Spinal cord (tissue), 10 donors: ENCODE measurements around the gene BRINP1. TPM values are rescaled to one million over a fixed set of nuclear protein-coding genes. Genes with fewer than 3 reads are reported as not detected.

Experiments
- DNase-seq, 6 donors: peaks; one replicate each; pipeline versions ENCODE4 v3.0.0 to v3.0.0-alpha.2; 2013 to 2015; ENCODE audit warnings: low spot score in 6 of 6, low read depth in 4 of 6
- H3K27ac ChIP-seq: one replicate; pipeline ENCODE4 v1.5.1; 2013; ENCODE audit warnings: low read depth, low read length, control low read depth
- H3K27me3 ChIP-seq: one replicate; pipeline ENCODE4 v1.6.1; 2013; ENCODE audit warnings: low read length; ENCODE audit not compliant: control insufficient read depth, insufficient read depth
- H3K36me3 ChIP-seq: one replicate; pipeline ENCODE4 v1.6.1; 2013; ENCODE audit warnings: low read length; ENCODE audit not compliant: control insufficient read depth, insufficient read depth
- H3K4me1 ChIP-seq: one replicate; pipeline ENCODE4 v1.6.1; 2013; ENCODE audit warnings: low read length; ENCODE audit not compliant: control insufficient read depth, insufficient read depth
- H3K4me3 ChIP-seq: one replicate; pipeline ENCODE4 v1.5.1; 2013; ENCODE audit warnings: low read depth, low read length, control low read depth
- H3K9me3 ChIP-seq: one replicate; pipeline ENCODE4 v1.6.1; 2013; ENCODE audit warnings: low read length; ENCODE audit not compliant: control insufficient read depth, insufficient read depth
- WGBS: methylation state at CpG from one replicate; pipeline ENCODE4 v1.1.5; 2013; ENCODE audit warnings: missing lambda C conversion rate; ENCODE audit not compliant: insufficient coverage; 5-methylcytosine and 5-hydroxymethylcytosine counted together
- polyA plus RNA-seq, 2 donors: library from polyadenylated mRNA; unstranded; fragments of 120-200 nt; gene quantifications; one replicate each; pipeline ENCODE4 v1.2.1, GENCODE V29; 2013; ENCODE audit not compliant: insufficient read length in 2 of 2
- total RNA-seq, 2 donors: library from RNA; depleted of rRNA in 1 of 2; stranded (reverse); fragments of 120-200 nt in 1 of 2; fragments of >200 nt in 1 of 2; gene quantifications; one replicate each; pipeline versions ENCODE4 v1.2.3 to v1.2.4, GENCODE V29; 2013 to 2014
- donor health status: healthy.

BRINP1 gene
- total and polyA plus RNA-seq, 4 donors: 47.2 to 113 (median 90.9) TPM

GRCh38 chr9:119349351-119349825 lies 19.8 kb downstream of the BRINP1 start:
- Histone ChIP-seq H3K27me3 (no peaks in the 10 kb centered on the region), H3K4me1 (no peaks in the 10 kb centered on the region), H3K27ac (peak overlapping the region; percentile 6), H3K9me3 (no peaks in the 10 kb centered on the region), H3K36me3 (peaks cover under 1% of the 10 kb centered on the region), H3K4me3 (no peak overlapping the region)
- peak in 2 of 6 donors; percentile 78 to 90 for DNase-seq
- WGBS: 4% methylated on average over 4 of the region's 11 CpGs

DNA sequence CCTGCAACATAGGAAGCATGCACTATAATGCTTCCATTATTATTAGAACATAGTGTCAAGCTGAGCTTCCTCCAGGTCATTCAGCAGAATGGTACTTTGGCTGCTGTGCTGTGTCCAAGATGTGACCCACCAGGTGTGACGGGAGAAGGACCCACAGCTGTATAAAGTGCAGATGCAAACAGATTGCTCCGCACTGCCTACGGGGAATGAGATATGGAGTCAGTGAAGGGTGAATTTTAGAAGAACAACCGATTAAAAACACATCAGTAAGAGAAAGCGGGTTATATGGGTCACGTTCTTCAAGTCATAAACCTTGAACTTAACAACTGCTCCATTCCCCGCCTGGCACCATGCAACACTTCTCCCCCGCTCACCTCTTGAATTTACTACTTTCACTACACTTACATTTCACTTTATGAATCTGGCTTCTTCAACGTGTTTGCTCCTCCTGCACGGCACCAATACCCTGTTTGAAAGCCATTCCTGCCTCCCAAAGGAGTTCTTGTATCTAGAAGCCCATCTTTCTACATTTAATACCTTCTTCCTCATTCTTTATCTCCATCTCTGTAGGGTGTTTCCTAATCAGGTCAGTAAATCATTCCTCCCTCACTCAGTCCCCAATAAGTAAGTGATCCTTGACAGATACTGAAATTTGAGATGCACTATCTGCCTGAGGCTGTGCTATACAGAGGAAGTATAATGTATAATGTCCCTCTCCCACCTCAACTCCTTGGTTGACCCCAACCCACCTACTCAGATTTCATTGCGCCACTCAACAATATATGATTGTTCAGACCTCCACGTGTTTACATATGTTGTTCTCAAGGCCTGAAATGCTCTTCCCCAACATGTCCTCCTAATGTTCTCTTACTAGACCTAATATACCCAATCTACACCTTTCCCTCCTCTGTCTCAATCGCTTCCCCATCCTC lies 25.9 kb downstream of the BRINP1 start:
- Histone ChIP-seq H3K36me3 (no peaks in the 10 kb centered on the region), H3K27ac (no peak overlapping the region), H3K4me3 (no peak overlapping the region), H3K9me3 (no peaks in the 10 kb centered on the region), H3K27me3 (no peaks in the 10 kb centered on the region), H3K4me1 (peaks cover 7% of the 10 kb centered on the region)
- 81% methylated on average over 9 of the region's 13 CpGs for WGBS
- DNase-seq: peak in 1 of 6 donors; percentile 57

DNA sequence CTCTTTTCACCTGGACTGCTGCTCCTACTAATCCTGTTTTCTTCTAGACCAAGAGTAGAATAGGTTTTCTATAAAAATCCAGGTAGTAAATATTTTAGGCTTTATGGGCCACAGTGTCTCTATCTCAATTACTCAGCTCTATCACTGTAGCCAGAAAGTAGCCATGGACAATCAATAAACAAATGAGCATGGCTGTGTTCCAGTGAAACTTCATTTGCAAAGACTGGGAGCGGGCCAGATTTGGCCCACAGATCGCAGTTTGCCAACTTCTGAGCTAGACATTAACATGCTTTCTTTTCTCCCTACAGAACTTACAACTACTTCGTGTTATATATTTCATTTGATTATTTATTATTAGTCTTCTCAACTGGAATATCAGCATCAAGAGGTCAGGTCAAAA lies 30.2 kb downstream of the BRINP1 start:
- peak overlapping the region; percentile 25 for H3K27ac ChIP-seq
- peak in 3 of 6 donors; percentile 54 to 82 (median 75) for DNase-seq
- H3K9me3 ChIP-seq: no peaks in the 10 kb centered on the region
- H3K4me3 ChIP-seq: no peak overlapping the region
- no peaks in the 10 kb centered on the region for H3K36me3 ChIP-seq
- no CpG with 5 or more reads among the region's 3 CpGs for WGBS
- peaks cover 22% of the 10 kb centered on the region for H3K4me1 ChIP-seq
- no peaks in the 10 kb centered on the region for H3K27me3 ChIP-seq

DNA sequence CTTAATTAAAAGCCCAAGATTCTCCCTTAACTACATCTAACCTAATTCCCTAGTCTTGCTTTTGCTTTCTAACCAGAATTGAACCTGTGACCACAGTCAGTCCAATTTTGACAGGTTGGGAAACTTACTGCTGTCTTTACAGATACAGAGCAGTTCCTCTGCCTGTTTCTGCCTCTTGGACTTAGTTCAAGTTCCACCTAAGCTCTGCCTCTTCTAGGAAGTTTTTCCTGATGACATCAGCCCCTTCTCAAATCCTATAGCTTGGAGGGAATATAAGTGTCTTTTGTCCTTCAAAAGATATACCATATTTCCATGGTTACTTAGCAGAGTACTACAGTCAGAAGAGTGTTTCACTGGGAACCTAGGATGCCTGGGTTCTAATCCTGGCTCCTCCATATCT lies 31.7 kb downstream of the BRINP1 start:
- DNase-seq: no peak
- no peaks in the 10 kb centered on the region for H3K36me3 ChIP-seq
- peaks cover 25% of the 10 kb centered on the region for H3K4me1 ChIP-seq
- H3K27ac ChIP-seq: no peak overlapping the region
- no peaks in the 10 kb centered on the region for H3K27me3 ChIP-seq
- no peak overlapping the region for H3K4me3 ChIP-seq
- no peaks in the 10 kb centered on the region for H3K9me3 ChIP-seq

DNA sequence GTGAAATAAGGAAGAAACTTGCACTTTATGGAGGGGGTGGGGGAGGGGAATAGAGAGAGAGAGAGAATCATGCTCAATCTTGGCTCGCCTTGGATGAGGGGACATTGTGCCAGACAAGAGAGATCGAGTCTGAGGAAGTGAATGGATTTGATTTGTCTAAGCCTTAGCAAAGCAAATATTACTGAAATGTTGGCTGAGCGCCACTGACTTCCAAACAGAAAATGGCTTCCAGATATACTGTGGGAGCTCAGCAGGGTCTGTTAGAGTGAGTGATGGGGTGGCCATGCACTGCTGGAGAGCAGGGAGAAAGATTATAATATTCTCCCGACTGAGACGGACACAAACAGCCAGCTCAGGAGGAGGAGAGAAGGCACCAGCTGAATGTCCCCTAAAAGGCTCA lies 34.5 kb downstream of the BRINP1 start:
- H3K4me3 ChIP-seq: no peak overlapping the region
- H3K36me3 ChIP-seq: no peaks in the 10 kb centered on the region
- peak overlapping the region; percentile 48 for H3K27ac ChIP-seq
- peaks cover 3% of the 10 kb centered on the region for H3K9me3 ChIP-seq
- 36% methylated on average over 5 of the region's 5 CpGs for WGBS
- peak in 2 of 6 donors; percentile 52 to 80 for DNase-seq
- peaks cover 24% of the 10 kb centered on the region for H3K4me1 ChIP-seq
- no peaks in the 10 kb centered on the region for H3K27me3 ChIP-seq

GRCh38 chr9:119333507-119334229 lies 35.6 kb downstream of the BRINP1 start:
- no peak overlapping the region for H3K4me3 ChIP-seq
- WGBS: no CpG with 5 or more reads among the region's 4 CpGs
- H3K9me3 ChIP-seq: peaks cover 4% of the 10 kb centered on the region
- no peaks in the 10 kb centered on the region for H3K27me3 ChIP-seq
- no peaks in the 10 kb centered on the region for H3K36me3 ChIP-seq
- H3K27ac ChIP-seq: no peak overlapping the region
- peaks cover 22% of the 10 kb centered on the region for H3K4me1 ChIP-seq
- DNase-seq: peak in 1 of 6 donors; percentile 24

- H3K27ac ChIP-seq: no peak overlapping the region
- no peaks in the 10 kb centered on the region for H3K27me3 ChIP-seq
- peaks cover 4% of the 10 kb centered on the region for H3K9me3 ChIP-seq
- WGBS: no CpG with 5 or more reads among the region's 2 CpGs
- no peak for DNase-seq
- no peaks in the 10 kb centered on the region for H3K36me3 ChIP-seq
- peaks cover 16% of the 10 kb centered on the region for H3K4me1 ChIP-seq
- H3K4me3 ChIP-seq: no peak overlapping the region
These were observed 36.7 kb downstream of the BRINP1 start for GRCh38 chr9:119332522-119332921.

- no peak overlapping the region for H3K27ac ChIP-seq
- H3K36me3 ChIP-seq: no peaks in the 10 kb centered on the region
- DNase-seq: no peak
- no peak overlapping the region for H3K4me3 ChIP-seq
- no peaks in the 10 kb centered on the region for H3K9me3 ChIP-seq
- no peaks in the 10 kb centered on the region for H3K4me1 ChIP-seq
- H3K27me3 ChIP-seq: no peaks in the 10 kb centered on the region
- WGBS: no CpG with 5 or more reads among the region's 7 CpGs
These were observed 47.1 kb downstream of the BRINP1 start for GRCh38 chr9:119322184-119322583.

DNA sequence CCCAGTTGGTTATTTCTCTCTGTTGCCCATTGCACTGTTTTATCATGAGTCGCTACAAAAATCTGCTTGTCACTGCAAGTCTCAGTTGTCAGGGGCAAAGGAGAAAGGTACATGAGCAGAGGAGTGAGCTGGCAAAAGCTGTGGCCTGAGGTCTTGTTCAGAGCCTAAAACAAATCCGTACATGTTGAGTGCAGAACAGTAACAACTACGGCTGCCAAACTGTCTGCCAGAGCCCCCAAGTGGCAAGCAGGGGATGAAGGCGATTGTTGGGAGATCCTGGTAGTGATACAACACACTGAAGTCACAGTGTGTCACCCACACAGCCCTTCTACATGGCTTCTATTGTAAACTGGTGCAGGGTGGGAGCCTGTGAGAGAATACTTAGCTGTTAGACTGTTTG lies 50.9 kb downstream of the BRINP1 start:
- Histone ChIP-seq H3K36me3 (no peaks in the 10 kb centered on the region), H3K27ac (no peak overlapping the region)
- peak in 3 of 6 donors; percentile 39 to 69 (median 56) for DNase-seq

More for the DNA sequence above, 50.9 kb downstream of the BRINP1 start:
- H3K4me1 ChIP-seq: no peaks in the 10 kb centered on the region
- 49% methylated on average over 4 of the region's 4 CpGs for WGBS
- H3K27me3 ChIP-seq: no peaks in the 10 kb centered on the region
- no peak overlapping the region for H3K4me3 ChIP-seq
- H3K9me3 ChIP-seq: no peaks in the 10 kb centered on the region
